Ascending aorta (tissue), 2 donors: Measurements from ENCODE around the gene CYP4F11. TPM values are rescaled to one million over a fixed set of nuclear protein-coding genes. Genes with fewer than 3 reads are reported as not detected.

Source experiments
- DNase-seq, 2 donors: peaks; one replicate each; pipeline ENCODE4 v3.0.0-alpha.2; 2019; ENCODE audit warnings: low spot score in 2 of 2
- H3K27ac ChIP-seq, 2 donors: fragments of 200-600 bp; sonication (generic); one replicate each; pipeline ENCODE4 v1.5.1; 2016 to 2017; ENCODE audit warnings: mild to moderate bottlenecking in 1 of 2
- H3K27me3 ChIP-seq: fragments of 200-600 bp; sonication (generic); one replicate; pipeline ENCODE4 v1.5.1; 2017
- H3K36me3 ChIP-seq, 2 donors: fragments of 200-600 bp; sonication (generic); one replicate each; pipeline ENCODE4 v1.5.1; 2016
- H3K4me1 ChIP-seq, 2 donors: fragments of 200-600 bp; sonication (generic); one replicate each; pipeline ENCODE4 v1.5.1; 2016 to 2017; ENCODE audit warnings: mild to moderate bottlenecking in 1 of 2
- H3K4me3 ChIP-seq, 2 donors: fragments of 200-600 bp; sonication (generic); one replicate each; pipeline ENCODE4 v1.5.1; 2016 to 2017; ENCODE audit warnings: mild to moderate bottlenecking in 1 of 2
- H3K9me3 ChIP-seq, 2 donors: fragments of 200-600 bp; sonication (generic); one replicate each; pipeline ENCODE4 v1.5.1; 2016
- intact Hi-C: fragments of 100-400 bp; cut with DNase I; formaldehyde crosslinking; loops from one replicate; pipeline ENCODE4 v1.15.1; 2023
- total RNA-seq: library from RNA; depleted of rRNA; stranded (reverse); fragments of >200 nt; gene quantifications from one replicate; pipeline ENCODE4 v1.1.0, GENCODE V29; 2016
- TF ChIP-seq, protein P1 (sequence below), 3 experiments: fragments of 200-600 bp in 2 of 3; fragments of 450-650 bp in 1 of 3; sonication (generic) in 2 of 3; IDR thresholded peaks; one replicate each; pipeline ENCODE4 v1.5.1; 2016 to 2019; ENCODE audit warnings: antibody characterized with exemption in 3 of 3, mild to moderate bottlenecking in 1 of 3, moderate library complexity in 1 of 3

The CYP4F11 gene
- total RNA-seq, 1 donor from 2014 or later, result 0.75 TPM

DNA sequence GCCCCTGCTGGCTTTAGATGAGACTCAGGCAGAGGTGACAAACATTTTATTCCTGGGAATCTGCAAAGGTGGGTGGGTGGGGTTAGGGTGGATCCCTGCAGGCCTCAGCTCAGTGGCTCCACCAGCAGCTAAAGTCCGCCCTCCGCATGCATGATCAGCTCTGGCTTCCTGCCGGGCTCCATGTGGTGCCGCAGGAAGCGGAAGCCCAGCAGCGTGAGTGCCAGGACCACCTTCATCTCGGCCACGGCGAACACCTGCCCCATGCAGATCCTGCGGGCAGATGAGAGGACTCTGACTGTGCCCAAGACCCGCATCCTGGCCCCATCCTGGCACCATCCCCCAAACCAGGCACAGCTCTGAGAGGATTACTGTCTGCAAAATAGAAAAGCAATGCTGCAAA lies 62.8 kb downstream of the CYP4F11 start:
- no peak overlapping the region for H3K27ac ChIP-seq
- H3K9me3 ChIP-seq, result no peaks in the 10 kb centered on the region
- TF ChIP-seq, protein P1, sequence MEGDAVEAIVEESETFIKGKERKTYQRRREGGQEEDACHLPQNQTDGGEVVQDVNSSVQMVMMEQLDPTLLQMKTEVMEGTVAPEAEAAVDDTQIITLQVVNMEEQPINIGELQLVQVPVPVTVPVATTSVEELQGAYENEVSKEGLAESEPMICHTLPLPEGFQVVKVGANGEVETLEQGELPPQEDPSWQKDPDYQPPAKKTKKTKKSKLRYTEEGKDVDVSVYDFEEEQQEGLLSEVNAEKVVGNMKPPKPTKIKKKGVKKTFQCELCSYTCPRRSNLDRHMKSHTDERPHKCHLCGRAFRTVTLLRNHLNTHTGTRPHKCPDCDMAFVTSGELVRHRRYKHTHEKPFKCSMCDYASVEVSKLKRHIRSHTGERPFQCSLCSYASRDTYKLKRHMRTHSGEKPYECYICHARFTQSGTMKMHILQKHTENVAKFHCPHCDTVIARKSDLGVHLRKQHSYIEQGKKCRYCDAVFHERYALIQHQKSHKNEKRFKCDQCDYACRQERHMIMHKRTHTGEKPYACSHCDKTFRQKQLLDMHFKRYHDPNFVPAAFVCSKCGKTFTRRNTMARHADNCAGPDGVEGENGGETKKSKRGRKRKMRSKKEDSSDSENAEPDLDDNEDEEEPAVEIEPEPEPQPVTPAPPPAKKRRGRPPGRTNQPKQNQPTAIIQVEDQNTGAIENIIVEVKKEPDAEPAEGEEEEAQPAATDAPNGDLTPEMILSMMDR (IDR thresholded peaks at IDR 0.05), result no peak
- DNase-seq, result peak in 1 of 2 donors; percentile 40
- no peaks in the 10 kb centered on the region for H3K4me1 ChIP-seq
- intact Hi-C loops, result no loop called here
- no peaks in the 10 kb centered on the region for H3K36me3 ChIP-seq
- no peaks in the 10 kb centered on the region for H3K27me3 ChIP-seq
- no peak overlapping the region for H3K4me3 ChIP-seq

DNA sequence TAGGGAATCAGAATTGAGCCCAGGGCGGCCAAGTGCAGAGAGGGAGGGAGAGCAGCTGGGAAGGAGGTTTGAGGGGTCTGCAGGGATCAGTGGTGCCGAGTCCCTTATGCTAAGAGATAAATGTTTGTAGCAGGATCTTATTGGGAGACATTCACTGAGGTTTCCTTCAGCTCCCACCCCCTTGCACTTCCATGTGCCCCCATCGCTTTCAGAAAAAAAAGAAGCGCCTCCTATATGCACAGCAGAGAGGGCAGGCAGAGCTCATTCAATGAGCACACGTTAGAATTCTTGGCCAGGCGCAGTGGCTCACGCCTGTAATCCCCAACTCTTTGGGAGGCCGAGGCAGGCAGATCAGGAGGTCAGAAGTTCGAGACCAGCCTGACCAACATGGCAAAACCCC lies 64.5 kb downstream of the CYP4F11 start:
- peak in 1 of 2 donors; percentile 25 for DNase-seq
- intact Hi-C loops, result loop anchor here (5.0 kb wide), 1 partner anchor 58 kb away; no protein-coding TSS in a partner anchor
- H3K27me3 ChIP-seq, result no peaks in the 10 kb centered on the region
- no peaks in the 10 kb centered on the region for H3K4me1 ChIP-seq
- H3K27ac ChIP-seq, result no peak overlapping the region
- H3K9me3 ChIP-seq, result no peaks in the 10 kb centered on the region
- no peaks in the 10 kb centered on the region for H3K36me3 ChIP-seq
- TF ChIP-seq, protein P1 (IDR thresholded peaks at IDR 0.05), result no peak
- H3K4me3 ChIP-seq, result no peak overlapping the region

DNA sequence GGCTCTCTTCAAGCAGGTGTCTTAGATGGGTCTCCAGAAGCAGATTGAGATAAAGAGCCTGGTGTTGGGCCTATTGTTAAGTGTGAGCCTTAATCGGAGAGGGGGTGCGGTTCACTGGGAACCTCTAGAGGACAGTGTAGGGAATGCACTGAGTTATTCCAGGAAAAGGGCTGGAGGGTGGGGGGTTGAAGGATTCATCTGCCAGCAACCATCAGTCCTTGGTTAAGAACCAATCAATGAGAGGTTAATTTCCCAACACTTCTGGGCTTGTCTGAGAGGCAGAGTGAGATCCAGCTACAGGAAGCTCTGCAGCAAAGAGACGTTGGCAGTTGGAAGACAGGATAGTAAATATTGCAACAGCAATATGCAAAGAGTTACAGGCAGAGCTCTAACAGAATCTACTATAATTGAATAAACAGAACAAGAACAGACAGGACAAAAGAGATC lies 65.2 kb downstream of the CYP4F11 start:
- Histone ChIP-seq H3K4me3 (no peak overlapping the region), H3K27ac (no peak overlapping the region), H3K36me3 (no peaks in the 10 kb centered on the region), H3K4me1 (no peaks in the 10 kb centered on the region), H3K27me3 (no peaks in the 10 kb centered on the region), H3K9me3 (no peaks in the 10 kb centered on the region)
- peak in 1 of 2 donors; percentile 52 for DNase-seq
- TF ChIP-seq, protein P1 (IDR thresholded peaks at IDR 0.05), result peak; percentile 44 to 63 (median 52)
- intact Hi-C loops, result loop anchor here (5.0 kb wide), 1 partner anchor 57 kb away; no protein-coding TSS in a partner anchor

DNA sequence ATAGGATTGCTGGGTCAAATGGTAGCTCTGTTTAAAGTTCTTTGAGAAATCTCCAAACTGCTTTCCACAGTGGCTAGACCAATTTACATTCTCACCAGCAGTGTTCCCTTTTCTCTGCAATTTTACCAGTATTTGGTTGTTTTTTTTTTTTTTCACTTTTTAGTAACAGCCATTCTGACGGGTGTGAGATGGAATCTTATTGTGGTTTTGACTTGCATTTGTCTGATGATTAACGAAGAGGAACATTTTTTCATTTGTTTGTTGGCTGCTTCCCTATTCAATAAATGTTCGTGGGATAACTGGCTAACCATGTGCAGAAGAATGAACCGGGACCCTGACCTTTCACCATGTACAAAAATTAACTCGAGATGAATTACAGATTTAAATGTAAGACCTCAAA lies 67.7 kb downstream of the CYP4F11 start:
- Histone ChIP-seq H3K27me3 (no peaks in the 10 kb centered on the region), H3K4me1 (no peaks in the 10 kb centered on the region), H3K36me3 (no peaks in the 10 kb centered on the region), H3K27ac (no peak overlapping the region), H3K9me3 (no peaks in the 10 kb centered on the region), H3K4me3 (no peak overlapping the region)
- intact Hi-C loops, result loop anchor here (5.0 kb wide), 1 partner anchor 54 kb away; no protein-coding TSS in a partner anchor
- TF ChIP-seq, protein P1 (IDR thresholded peaks at IDR 0.05), result no peak
- DNase-seq, result no peak

DNA sequence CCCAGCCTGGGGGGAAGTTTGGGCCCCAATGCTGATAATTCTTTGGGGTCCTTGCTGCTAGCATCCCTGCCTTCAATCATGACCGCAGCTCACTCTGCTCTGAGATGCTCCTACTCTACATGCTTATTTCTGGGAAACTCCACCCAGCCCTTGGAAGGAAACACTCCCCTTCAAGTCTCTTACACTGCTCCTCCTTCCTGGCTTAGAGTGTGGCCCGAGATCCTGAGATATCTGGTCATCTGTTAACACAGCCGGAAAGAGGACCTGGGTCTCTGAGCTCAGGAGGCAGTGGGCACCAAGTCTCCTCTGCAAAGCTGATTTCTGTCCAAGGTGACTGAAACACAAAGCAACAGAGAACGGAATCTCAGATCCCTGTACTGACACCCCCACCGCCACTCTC lies 69.5 kb downstream of the CYP4F11 start:
- TF ChIP-seq, protein P1 (IDR thresholded peaks at IDR 0.05), result no peak
- H3K27me3 ChIP-seq, result no peaks in the 10 kb centered on the region
- H3K4me3 ChIP-seq, result no peak overlapping the region
- H3K27ac ChIP-seq, result no peak overlapping the region
- H3K36me3 ChIP-seq, result no peaks in the 10 kb centered on the region
- intact Hi-C loops, result loop anchor here (5.0 kb wide), 1 partner anchor 53 kb away; no protein-coding TSS in a partner anchor
- H3K9me3 ChIP-seq, result no peaks in the 10 kb centered on the region
- H3K4me1 ChIP-seq, result no peaks in the 10 kb centered on the region
- DNase-seq, result peak in 1 of 2 donors; percentile 52

DNA sequence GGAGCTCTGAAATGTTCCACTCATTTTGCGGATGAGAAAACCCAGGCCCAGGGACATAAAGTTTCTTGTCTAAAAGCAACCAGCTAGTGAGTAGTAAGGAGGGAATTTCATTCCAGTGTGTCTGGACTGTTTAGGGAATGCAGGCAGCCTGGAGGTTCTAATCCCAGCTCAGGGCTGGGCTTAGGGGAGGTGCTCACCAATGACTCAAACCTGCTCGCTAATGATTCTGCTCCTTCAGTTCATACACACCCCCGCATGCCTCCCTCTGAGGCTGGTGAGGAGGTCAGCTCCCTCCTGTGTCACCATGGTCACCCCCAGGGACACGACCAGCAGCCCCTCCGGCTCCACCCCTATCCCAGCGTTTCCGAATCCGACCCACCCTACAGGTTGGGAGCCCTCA lies 71.1 kb downstream of the CYP4F11 start:
- TF ChIP-seq, protein P1 (IDR thresholded peaks at IDR 0.05), result no peak
- H3K36me3 ChIP-seq, result no peaks in the 10 kb centered on the region
- intact Hi-C loops, result no loop called here
- no peak overlapping the region for H3K4me3 ChIP-seq
- no peaks in the 10 kb centered on the region for H3K9me3 ChIP-seq
- H3K27ac ChIP-seq, result no peak overlapping the region
- no peaks in the 10 kb centered on the region for H3K27me3 ChIP-seq
- peak in 1 of 2 donors; percentile 7 for DNase-seq
- H3K4me1 ChIP-seq, result no peaks in the 10 kb centered on the region
